ENCODE data around the gene CREBBP. TPM values are rescaled to one million over a fixed set of nuclear protein-coding genes. Genes with fewer than 3 reads are reported as not detected.

The CREBBP gene
- total and polyA plus RNA-seq, 9 of the 15 experiments (the other 6 are each of a cell fraction or from before 2014, with no cell fraction given) = 0.70 to 24.8 (median 5.6) TPM

DNA sequence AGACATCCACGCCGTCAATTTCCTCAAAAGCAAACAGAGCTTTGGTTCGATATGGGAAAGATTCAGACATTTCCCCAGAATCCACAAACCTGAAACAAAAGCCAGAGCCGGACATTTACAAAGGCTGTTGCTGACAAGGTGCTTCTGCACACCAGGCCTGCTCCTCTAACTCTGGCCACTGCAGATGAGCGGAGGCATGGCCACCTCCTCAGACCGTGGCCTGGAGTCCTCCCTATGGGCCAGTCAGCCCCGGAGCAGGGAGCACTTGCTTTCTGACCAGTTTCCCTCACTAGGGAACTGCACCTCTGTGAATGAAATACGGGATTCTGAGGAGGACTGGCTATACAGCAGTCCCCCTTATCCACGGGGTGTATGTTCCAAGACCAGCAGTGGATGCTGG, 140.9 kb downstream of the CREBBP start (continued):
- TF ChIP-seq FOXJ2 (tag; IDR thresholded peaks at IDR 0.05) = no peak

- peaks cover 79% of the 10 kb centered on the region for H3K36me3 ChIP-seq (ENCODE audit: control insufficient read depth, insufficient read depth, low read length)
- BruUV-seq (replicated peaks) = no TSS peak
- CTCF ChIA-PET (ENCODE audit: low intra/inter-chr PET ratio) = no interaction called here
- H4K20me1 ChIP-seq (replicated peaks; ENCODE audit: control insufficient read depth, insufficient read depth, low read length) = no peaks in the 10 kb centered on the region
- DNase-seq (ENCODE audit: extremely low read depth in 1 of 4, low spot score in 3 of 4) (no peak), ATAC-seq (no peak), FAIRE-seq (no peak)
- no peak overlapping the region for H3K4me2 ChIP-seq (ENCODE audit: insufficient read depth, low read length)
- no peaks in the 10 kb centered on the region for H3K79me2 ChIP-seq (ENCODE audit: control insufficient read depth, insufficient read depth, low read length)
- POLR2A ChIA-PET = interaction anchor here (1.1 kb wide), 1 partner anchor 76 kb away, joined by 3 read pairs; no protein-coding TSS in a partner anchor
- H3K9me1 ChIP-seq (ENCODE audit: control insufficient read depth, insufficient read depth, low read length) = peaks cover 3% of the 10 kb centered on the region
- no peaks in the 10 kb centered on the region for H3K9me3 ChIP-seq (replicated peaks; ENCODE audit: control insufficient read depth, insufficient read depth, low read depth, low read length)
- H3K27me3 ChIP-seq (ENCODE audit: control insufficient read depth in 2 of 2, insufficient read depth in 2 of 2, low read length in 2 of 2) = no peaks in the 10 kb centered on the region
- intact Hi-C loops (cut with micrococcal nuclease) (no loop called here), in situ Hi-C loops (cut with MboI) (no loop called here)
- H2AFZ ChIP-seq (ENCODE audit: low read depth, low read length) = no peak overlapping the region
- H3K4me1 ChIP-seq (replicated peaks in 1 of 2; ENCODE audit: control insufficient read depth in 2 of 2, insufficient read depth in 2 of 2, low read length in 2 of 2) = peaks cover 0 to 6% of the 10 kb centered on the region in 2 experiments; a peak in 1 of 5 replicates
- no peak overlapping the region for H3K27ac ChIP-seq (ENCODE audit: extremely low read depth, low read depth, low read length)
- 90% methylated on average over 8 of the region's 8 CpGs for WGBS (ENCODE audit: insufficient coverage, low coverage, missing lambda C conversion rate)
- no peak overlapping the region for H3K4me3 ChIP-seq
- no peak overlapping the region for H3K9ac ChIP-seq (ENCODE audit: insufficient read depth in 1 of 2, low read depth in 2 of 2, low read length in 2 of 2)
- TF ChIP-seq, protein P1, sequence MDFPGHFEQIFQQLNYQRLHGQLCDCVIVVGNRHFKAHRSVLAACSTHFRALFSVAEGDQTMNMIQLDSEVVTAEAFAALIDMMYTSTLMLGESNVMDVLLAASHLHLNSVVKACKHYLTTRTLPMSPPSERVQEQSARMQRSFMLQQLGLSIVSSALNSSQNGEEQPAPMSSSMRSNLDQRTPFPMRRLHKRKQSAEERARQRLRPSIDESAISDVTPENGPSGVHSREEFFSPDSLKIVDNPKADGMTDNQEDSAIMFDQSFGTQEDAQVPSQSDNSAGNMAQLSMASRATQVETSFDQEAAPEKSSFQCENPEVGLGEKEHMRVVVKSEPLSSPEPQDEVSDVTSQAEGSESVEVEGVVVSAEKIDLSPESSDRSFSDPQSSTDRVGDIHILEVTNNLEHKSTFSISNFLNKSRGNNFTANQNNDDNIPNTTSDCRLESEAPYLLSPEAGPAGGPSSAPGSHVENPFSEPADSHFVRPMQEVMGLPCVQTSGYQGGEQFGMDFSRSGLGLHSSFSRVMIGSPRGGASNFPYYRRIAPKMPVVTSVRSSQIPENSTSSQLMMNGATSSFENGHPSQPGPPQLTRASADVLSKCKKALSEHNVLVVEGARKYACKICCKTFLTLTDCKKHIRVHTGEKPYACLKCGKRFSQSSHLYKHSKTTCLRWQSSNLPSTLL (IDR thresholded peaks at IDR 0.05) = no peak
- TF ChIP-seq ZNF79 (CRISPR knock-in tag; IDR thresholded peaks at IDR 0.05; ENCODE audit: low read depth) = no peak
- TF ChIP-seq NFXL1 (CRISPR knock-in tag; IDR thresholded peaks at IDR 0.05) = no peak
- no peak for TF ChIP-seq ETV5 (CRISPR knock-in tag; IDR thresholded peaks at IDR 0.05; ENCODE audit: low read depth)
- TF ChIP-seq HOXB6 (CRISPR knock-in tag; IDR thresholded peaks at IDR 0.05; ENCODE audit: borderline replicate concordance) = no peak
- TF ChIP-seq PREB (CRISPR knock-in tag; IDR thresholded peaks at IDR 0.05) = no peak
- TF ChIP-seq PPARD (CRISPR knock-in tag; IDR thresholded peaks at IDR 0.05) = no peak
- no peak for TF ChIP-seq POLR2H (tag; IDR thresholded peaks at IDR 0.05; ENCODE audit: low read depth)
- no peak for TF ChIP-seq NR3C1 (CRISPR knock-in tag; IDR thresholded peaks at IDR 0.05)
- no peak for TF ChIP-seq CTCFL (IDR thresholded peaks at IDR 0.05; ENCODE audit: borderline replicate concordance, insufficient read depth, low read depth, low read length, poor library complexity, severe bottlenecking)
- no peak for TF ChIP-seq SMC3 (conservative IDR thresholded peaks at IDR 0.05; ENCODE audit: insufficient read depth, low read depth, low read length)
- TF ChIP-seq DIDO1 (tag; IDR thresholded peaks at IDR 0.05; ENCODE audit: low read depth) = no peak
- no peak for TF ChIP-seq JUN (IDR thresholded peaks at IDR 0.05; ENCODE audit: borderline replicate concordance, low read depth, low read length)
- TF ChIP-seq JUN (CRISPR knock-in tag; IDR thresholded peaks at IDR 0.05; ENCODE audit: borderline replicate concordance) = no peak
- TF ChIP-seq TRIM24 (IDR thresholded peaks at IDR 0.05) = no peak
- TF ChIP-seq DPF2 (IDR thresholded peaks at IDR 0.05) = no peak
- no peak for TF ChIP-seq HNRNPK (IDR thresholded peaks at IDR 0.05; ENCODE audit: low read depth, low read length, poor library complexity, severe bottlenecking)
Observed at GRCh38 chr16:3738541-3738940, 142.0 kb downstream of the CREBBP start.

Measured in K562 (cell line).